ENCODE results near the gene VAC14.

VAC14 gene

DNA sequence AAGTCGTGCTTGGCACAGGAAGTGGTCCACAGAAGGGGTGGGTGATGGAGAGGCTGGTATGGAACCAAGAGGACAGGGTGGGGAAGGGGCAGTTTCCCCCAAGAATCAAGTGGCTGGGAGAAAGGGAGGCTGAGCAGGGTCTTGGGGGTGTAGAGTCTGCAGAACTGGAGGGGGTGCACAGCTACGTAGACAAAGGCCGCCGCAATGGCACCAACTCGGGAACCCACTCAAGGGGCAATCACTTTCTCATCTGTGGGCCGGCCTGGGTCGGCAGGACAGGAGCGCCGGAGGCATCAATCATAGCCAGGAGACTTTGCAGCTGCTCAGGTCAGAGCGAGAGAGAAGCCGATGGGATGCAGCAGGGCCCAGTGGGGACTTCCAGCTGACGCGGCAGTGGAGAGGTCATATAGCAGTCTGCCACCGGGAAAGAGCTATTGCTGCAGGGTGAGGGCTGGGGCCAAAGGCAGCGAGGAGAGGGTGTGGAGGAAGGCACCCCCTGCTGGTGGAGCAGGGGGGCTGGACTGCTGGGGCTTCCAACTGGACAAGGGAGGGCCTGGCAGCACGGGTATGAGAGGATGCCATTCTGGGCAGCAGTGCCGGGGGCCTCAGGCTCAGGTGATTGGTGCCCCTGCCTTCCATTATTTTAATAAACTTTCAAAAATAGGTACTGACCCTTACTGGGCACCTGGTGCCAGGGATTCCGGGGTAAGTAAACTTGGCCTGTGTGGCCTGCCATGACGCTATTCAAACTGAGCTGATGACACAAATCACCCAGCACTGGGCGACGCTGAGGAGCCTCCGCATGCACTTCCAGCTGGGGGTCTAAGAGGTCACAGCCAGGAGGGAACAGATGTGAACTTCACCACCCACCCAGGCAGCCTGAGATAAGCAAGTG lies 62.6 kb downstream of the VAC14 start:
- Histone ChIP-seq H3K36me3 (ENCODE audit: control insufficient read depth in 2 of 2, insufficient read depth in 1 of 2, low read length in 2 of 2) (peaks cover 0 to 11% of the 10 kb centered on the region in 2 experiments; a peak in 1 of 3 replicates), H3K4me3 (ENCODE audit: low read depth, low read length) (no peak overlapping the region), H3K9me3 (ENCODE audit: control insufficient read depth, insufficient read depth, low read depth, low read length) (no peaks in the 10 kb centered on the region), H3K4me1 (ENCODE audit: control insufficient read depth, insufficient read depth, low read length) (no peaks in the 10 kb centered on the region), H3K27ac (ENCODE audit: extremely low read depth, low read depth, low read length) (no peak overlapping the region)
- CTCF ChIA-PET, result interaction anchor here (0.9 to 1.7 kb wide), 4 partner anchors 10 to 51 kb away, joined by 3 to 14 read pairs (median 4); no protein-coding TSS in a partner anchor
- POLR2A ChIA-PET, result no interaction called here
- TF ChIP-seq ZIC2 (tag by site-specific recombination; IDR thresholded peaks at IDR 0.05), result peak; percentile 56
- TF ChIP-seq ZNF654 (tag by site-specific recombination; IDR thresholded peaks at IDR 0.05; ENCODE audit: low read depth), result 0 out of 2 replicates have a peak, but pooled peaks have one; percentile 17
- TF ChIP-seq ZNF776 (tag by site-specific recombination; IDR thresholded peaks at IDR 0.05; ENCODE audit: borderline replicate concordance), result no peak
- TF ChIP-seq, protein P1, sequence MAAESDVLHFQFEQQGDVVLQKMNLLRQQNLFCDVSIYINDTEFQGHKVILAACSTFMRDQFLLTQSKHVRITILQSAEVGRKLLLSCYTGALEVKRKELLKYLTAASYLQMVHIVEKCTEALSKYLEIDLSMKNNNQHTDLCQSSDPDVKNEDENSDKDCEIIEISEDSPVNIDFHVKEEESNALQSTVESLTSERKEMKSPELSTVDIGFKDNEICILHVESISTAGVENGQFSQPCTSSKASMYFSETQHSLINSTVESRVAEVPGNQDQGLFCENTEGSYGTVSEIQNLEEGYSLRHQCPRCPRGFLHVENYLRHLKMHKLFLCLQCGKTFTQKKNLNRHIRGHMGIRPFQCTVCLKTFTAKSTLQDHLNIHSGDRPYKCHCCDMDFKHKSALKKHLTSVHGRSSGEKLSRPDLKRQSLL (tag by site-specific recombination; IDR thresholded peaks at IDR 0.05), result no peak
- TF ChIP-seq GLIS1 (tag by site-specific recombination; IDR thresholded peaks at IDR 0.05), result peak; percentile 56; the same call in 1 of the 2 replicates
- TF ChIP-seq, protein P2, sequence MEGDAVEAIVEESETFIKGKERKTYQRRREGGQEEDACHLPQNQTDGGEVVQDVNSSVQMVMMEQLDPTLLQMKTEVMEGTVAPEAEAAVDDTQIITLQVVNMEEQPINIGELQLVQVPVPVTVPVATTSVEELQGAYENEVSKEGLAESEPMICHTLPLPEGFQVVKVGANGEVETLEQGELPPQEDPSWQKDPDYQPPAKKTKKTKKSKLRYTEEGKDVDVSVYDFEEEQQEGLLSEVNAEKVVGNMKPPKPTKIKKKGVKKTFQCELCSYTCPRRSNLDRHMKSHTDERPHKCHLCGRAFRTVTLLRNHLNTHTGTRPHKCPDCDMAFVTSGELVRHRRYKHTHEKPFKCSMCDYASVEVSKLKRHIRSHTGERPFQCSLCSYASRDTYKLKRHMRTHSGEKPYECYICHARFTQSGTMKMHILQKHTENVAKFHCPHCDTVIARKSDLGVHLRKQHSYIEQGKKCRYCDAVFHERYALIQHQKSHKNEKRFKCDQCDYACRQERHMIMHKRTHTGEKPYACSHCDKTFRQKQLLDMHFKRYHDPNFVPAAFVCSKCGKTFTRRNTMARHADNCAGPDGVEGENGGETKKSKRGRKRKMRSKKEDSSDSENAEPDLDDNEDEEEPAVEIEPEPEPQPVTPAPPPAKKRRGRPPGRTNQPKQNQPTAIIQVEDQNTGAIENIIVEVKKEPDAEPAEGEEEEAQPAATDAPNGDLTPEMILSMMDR (tag by site-specific recombination; IDR thresholded peaks at IDR 0.05), result peak; percentile 65
- no peak for TF ChIP-seq ZNF341 (tag by site-specific recombination; IDR thresholded peaks at IDR 0.05; ENCODE audit: low read depth)

DNA sequence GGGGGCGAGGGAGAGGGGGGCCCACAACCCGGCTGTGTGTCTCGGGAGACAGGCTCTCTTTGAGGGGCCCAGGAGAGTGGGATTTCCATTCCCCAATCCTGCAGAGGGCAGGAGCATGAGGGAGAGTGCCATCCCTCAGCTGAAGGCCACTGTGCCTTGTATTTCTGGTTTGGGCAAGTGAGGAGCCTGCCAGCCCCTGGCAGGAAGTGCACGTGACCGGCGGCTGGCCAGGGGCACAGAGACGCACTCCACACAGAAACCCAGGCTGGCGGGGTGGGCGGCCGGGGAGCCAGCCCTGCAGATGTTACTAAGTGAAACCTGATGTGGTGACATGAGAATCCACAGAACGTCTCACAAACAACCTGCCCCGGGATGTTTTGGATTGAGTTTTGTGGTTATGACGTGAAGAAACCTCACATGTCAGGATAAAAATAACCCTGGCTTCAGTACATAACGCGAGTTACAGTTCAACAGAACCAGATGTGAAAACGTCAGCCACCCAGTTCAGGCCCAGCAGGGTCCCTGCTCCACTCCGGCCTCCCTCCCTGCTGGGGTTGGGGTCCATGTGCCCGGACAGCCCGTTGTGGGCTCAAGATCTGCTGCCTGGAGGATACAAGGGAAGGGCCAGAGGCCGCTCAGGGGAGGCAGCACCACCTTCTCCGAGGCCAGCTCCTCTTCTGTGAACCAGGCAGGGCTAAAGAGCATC lies 63.4 kb downstream of the VAC14 start:
- Histone ChIP-seq H3K4me1 (ENCODE audit: control insufficient read depth, insufficient read depth, low read length) (no peaks in the 10 kb centered on the region), H3K36me3 (ENCODE audit: control insufficient read depth in 2 of 2, insufficient read depth in 1 of 2, low read length in 2 of 2) (peaks cover 0 to 6% of the 10 kb centered on the region in 2 experiments; a peak in 1 of 3 replicates), H3K27ac (ENCODE audit: extremely low read depth, low read depth, low read length) (no peak overlapping the region), H3K9me3 (ENCODE audit: control insufficient read depth, insufficient read depth, low read depth, low read length) (no peaks in the 10 kb centered on the region), H3K4me3 (ENCODE audit: low read depth, low read length) (no peak overlapping the region)
- CTCF ChIA-PET, result interaction anchor here (1.3 to 1.7 kb wide), 2 partner anchors 10 to 15 kb away, joined by 4 to 14 read pairs; no protein-coding TSS in a partner anchor
- POLR2A ChIA-PET, result no interaction called here
- TF ChIP-seq ZNF266 (tag by site-specific recombination; IDR thresholded peaks at IDR 0.05; ENCODE audit: low read depth), result no peak
- no peak for TF ChIP-seq ZNF76 (tag by site-specific recombination; IDR thresholded peaks at IDR 0.05; ENCODE audit: borderline replicate concordance, low read depth)
- no peak for TF ChIP-seq ZNF561 (tag by site-specific recombination; IDR thresholded peaks at IDR 0.05; ENCODE audit: borderline replicate concordance)
- TF ChIP-seq ZNF184 (tag by site-specific recombination; IDR thresholded peaks at IDR 0.05), result no peak
- TF ChIP-seq ZNF843 (tag by site-specific recombination; IDR thresholded peaks at IDR 0.05), result no peak
- no peak for TF ChIP-seq ZNF785 (tag by site-specific recombination; IDR thresholded peaks at IDR 0.05)

DNA sequence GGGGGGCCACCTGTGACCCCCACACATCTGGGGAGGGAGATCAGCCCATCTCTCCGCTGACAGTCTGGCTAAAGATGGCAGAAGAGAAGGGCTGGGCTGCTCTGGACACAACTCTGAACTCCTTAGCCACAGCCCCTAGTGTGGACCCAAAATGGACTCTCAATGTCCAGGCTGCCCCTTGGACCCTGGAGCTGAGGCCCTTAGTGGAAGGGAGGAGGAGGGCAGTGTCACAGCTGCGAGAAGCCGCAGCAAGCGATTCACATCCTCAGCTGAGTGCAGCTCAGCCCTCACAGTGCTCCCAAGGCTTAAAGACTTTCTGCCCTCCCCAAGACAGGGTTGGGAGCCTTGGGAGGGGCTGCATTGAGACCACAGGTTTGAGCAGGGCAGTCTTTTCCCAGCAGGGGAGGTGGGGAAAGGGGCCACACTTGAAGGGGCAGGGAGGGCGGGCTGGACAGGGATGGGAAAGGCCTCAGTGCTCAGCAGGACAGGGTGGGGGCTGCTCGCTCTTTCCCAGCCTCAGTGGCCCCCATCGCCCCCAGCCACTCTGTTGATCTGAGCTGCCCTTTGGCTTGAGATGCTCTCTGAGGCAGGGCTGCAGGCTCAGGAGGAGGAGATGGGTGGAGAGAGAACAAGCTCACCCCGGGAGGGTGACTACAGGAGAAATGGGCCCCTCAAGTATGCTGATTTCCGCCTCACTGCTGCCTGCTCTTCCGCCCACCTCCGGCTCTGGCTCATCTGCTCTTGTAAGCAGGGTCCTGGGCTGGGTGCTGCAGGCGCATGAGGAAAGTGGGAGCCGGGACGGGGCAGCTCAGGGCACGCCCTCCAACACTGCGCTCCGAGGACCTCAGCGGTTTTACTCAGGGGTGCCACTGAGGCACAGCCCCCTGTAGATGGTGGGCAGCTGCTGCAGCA lies 64.2 kb downstream of the VAC14 start:
- ChIA-PET POLR2A (no interaction called here), CTCF (no interaction called here)
- H3K27ac ChIP-seq (ENCODE audit: extremely low read depth, low read depth, low read length), result no peak overlapping the region

More for the DNA sequence above, 64.2 kb downstream of the VAC14 start:
- Histone ChIP-seq H3K4me1 (ENCODE audit: control insufficient read depth, insufficient read depth, low read length) (no peaks in the 10 kb centered on the region), H3K36me3 (ENCODE audit: control insufficient read depth in 2 of 2, insufficient read depth in 1 of 2, low read length in 2 of 2) (peaks cover 0 to 3% of the 10 kb centered on the region in 2 experiments; a peak in 1 of 3 replicates), H3K9me3 (ENCODE audit: control insufficient read depth, insufficient read depth, low read depth, low read length) (no peaks in the 10 kb centered on the region), H3K4me3 (ENCODE audit: low read depth, low read length) (no peak overlapping the region)
- TF ChIP-seq SETDB1 (IDR thresholded peaks at IDR 0.05; ENCODE audit: insufficient read length, low read length) (no peak), ZNF37A (tag by site-specific recombination; IDR thresholded peaks at IDR 0.05) (no peak), ZNF391 (tag by site-specific recombination; IDR thresholded peaks at IDR 0.05; ENCODE audit: borderline replicate concordance, low read depth) (no peak), ZNF501 (tag by site-specific recombination; IDR thresholded peaks at IDR 0.05) (no peak), ZNF777 (tag by site-specific recombination; IDR thresholded peaks at IDR 0.05; ENCODE audit: borderline replicate concordance) (no peak), GLI2 (tag by site-specific recombination; IDR thresholded peaks at IDR 0.05; ENCODE audit: borderline replicate concordance, low read depth) (no peak), KLF16 (tag by site-specific recombination; IDR thresholded peaks at IDR 0.05) (no peak), ZNF133 (tag by site-specific recombination; IDR thresholded peaks at IDR 0.05) (no peak)

Measured in HEK293 (cell line).